Activated T-helper 2 cell treated with anti-CD3 and anti-CD28 coated beads, Interferon-gamma antibody, Interleukin-2, Interleukin-4, amounts not matched to agents 10 μg/mL and 5 μg/mL and 100 μg/mL, durations not matched to agents 14 hours and 24 hours and 36 hours (primary cell): ENCODE measurements around the gene ZNF888. TPM values are rescaled to one million over a fixed set of nuclear protein-coding genes. Genes with fewer than 3 reads are reported as not detected.
"Not testable (repeated sequence)": the region's sequence is repeated elsewhere in the genome, so short reads cannot be mapped to it uniquely, and the experiment has no call there.

Source experiments
- DNase-seq: peaks from one replicate; pipeline ENCODE4 v3.0.0; 2021; ENCODE audit warnings: low spot score
- H3K27ac Mint-ChIP-seq: one replicate; pipeline ENCODE4 v1.8.0; 2021; ENCODE audit warnings: mixed read lengths
- H3K27me3 Mint-ChIP-seq: one replicate; pipeline ENCODE4 v1.8.0; 2021; ENCODE audit warnings: low read depth, mixed read lengths
- H3K36me3 Mint-ChIP-seq: one replicate; pipeline ENCODE4 v1.8.0; 2021; ENCODE audit warnings: low read depth, mixed read lengths
- H3K4me1 Mint-ChIP-seq: one replicate; pipeline ENCODE4 v1.8.0; 2021; ENCODE audit warnings: low read depth, mixed read lengths
- H3K4me3 Mint-ChIP-seq: one replicate; pipeline ENCODE4 v1.8.0; 2021; ENCODE audit warnings: low read depth, mild to moderate bottlenecking, moderate library complexity, mixed read lengths
- H3K9me3 Mint-ChIP-seq: one replicate; pipeline ENCODE4 v1.8.0; 2021; ENCODE audit warnings: mixed read lengths
- intact Hi-C: fragments of 100-400 bp; cut with micrococcal nuclease; formaldehyde crosslinking; loops from one replicate; pipeline ENCODE4 v1.15.1; 2023
- total RNA-seq: library from RNA; stranded (reverse); gene quantifications from 2 replicates; pipeline ENCODE4 v1.2.3, GENCODE V29; 2022

Gene ZNF888
- total RNA-seq, 1 donor from 2014 or later = 5.0 TPM

DNA sequence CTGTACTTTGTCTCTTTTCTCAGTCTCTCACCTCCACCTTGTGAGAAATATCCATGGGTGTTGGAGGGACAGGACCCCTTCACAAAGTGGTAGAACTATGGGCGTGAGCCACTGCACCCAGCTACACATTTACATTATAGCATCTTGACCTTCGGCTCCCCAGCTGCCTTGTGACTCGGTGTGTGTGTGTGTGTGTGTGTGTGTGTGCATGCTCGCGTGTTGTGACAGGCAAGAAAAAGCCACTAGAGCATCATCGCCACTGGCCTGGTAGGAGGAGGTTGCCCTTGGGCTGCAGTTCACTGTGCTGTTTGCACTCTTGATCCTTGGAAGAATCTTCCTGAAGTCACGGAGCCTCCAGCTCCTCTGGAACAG lies 13.7 kb upstream of the ZNF888 start:
- intact Hi-C loops = no loop called here
- H3K4me3 Mint-ChIP-seq = no peak overlapping the region
- no peak for DNase-seq
- H3K9me3 Mint-ChIP-seq = peaks cover 39% of the 10 kb centered on the region
- no peaks in the 10 kb centered on the region for H3K27me3 Mint-ChIP-seq
- H3K36me3 Mint-ChIP-seq = peaks cover 77% of the 10 kb centered on the region
- no peak overlapping the region for H3K27ac Mint-ChIP-seq
- peaks cover 28% of the 10 kb centered on the region for H3K4me1 Mint-ChIP-seq

DNA sequence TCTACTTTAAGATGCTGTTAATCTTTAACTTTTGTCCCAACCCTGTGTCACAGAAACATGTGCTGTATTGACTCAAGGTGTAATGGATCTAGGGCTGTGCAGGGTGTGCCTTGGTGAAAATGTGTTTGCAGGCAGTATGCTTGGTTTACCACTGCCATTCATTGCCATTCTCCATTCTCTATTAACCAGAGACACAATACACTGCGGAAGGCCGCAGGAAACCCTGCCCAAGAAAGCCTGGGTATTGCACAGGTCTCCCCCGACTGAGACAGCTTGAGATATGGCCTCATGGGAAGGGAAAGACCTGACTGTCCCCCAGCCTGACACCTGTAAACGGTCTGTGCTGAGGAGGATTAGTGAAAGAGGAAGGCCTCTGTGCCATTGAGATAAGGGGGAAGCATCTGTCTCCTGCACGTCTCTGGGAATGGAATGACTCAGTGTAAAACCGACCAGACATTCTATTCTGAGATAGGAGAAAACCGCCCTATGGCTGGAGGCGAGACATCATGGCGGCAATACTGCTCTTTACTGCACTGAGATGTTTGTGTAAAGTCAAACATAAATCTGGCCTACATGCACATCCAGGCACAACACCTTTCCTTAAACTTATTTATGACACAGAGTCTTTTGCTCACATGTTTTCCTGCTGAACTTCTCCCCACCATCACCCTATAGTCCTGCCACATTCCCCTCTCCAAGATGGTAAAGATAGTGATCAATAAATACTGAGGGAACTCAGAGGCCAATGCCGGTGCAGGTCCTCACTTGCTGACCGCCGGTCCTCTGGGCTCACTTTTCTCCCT lies 13.1 kb upstream of the ZNF888 start:
- intact Hi-C loops = no loop called here
- Mint-ChIP-seq H3K36me3 (peaks cover 76% of the 10 kb centered on the region), H3K4me1 (peaks cover 23% of the 10 kb centered on the region), H3K9me3 (peaks cover 39% of the 10 kb centered on the region), H3K27ac (no peak overlapping the region), H3K4me3 (no peak overlapping the region), H3K27me3 (no peaks in the 10 kb centered on the region)
- DNase-seq = no peak

DNA sequence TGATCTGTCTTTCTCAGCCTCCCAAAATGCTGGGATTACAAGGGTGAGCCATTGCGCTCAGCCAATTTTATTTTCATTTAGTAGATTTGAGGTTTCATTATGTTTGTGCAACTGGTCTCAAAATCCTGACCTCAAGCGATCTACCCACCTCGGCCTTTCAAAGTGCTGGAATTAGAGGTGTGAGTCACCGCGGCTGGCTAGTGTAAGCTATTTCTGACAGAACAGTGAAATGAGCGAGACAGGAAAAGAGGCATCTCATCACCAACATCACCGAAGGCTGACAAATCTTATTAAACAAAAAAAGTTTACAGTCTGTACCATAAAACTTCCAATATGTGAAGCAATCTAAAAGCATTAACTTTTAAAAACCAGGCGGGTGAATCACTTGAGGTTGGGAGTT lies 12.2 kb upstream of the ZNF888 start:
- H3K4me1 Mint-ChIP-seq = peaks cover 17% of the 10 kb centered on the region
- no peaks in the 10 kb centered on the region for H3K27me3 Mint-ChIP-seq
- H3K36me3 Mint-ChIP-seq = peaks cover 76% of the 10 kb centered on the region
- DNase-seq = no peak
- H3K9me3 Mint-ChIP-seq = peaks cover 39% of the 10 kb centered on the region
- no peak overlapping the region for H3K4me3 Mint-ChIP-seq
- no peak overlapping the region for H3K27ac Mint-ChIP-seq
- intact Hi-C loops = no loop called here

DNA sequence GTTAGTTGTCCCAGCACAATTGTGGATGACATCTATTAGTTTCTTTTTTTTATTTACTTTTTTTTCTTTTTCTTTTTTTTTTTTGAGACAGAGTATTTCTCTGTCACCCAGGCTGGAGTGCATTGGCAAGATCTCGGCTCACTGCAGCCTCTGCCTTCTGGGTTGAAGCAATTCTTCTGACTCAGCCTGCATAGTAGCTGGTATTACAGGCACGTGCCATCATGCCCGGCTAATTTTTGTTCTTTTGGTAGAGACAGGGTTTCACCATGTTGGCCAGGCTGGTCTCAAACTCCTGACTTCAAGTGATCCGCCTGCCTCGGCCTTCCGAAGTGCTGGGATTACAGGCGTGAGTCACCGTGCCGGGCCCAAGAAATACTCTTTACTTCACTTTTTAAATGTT lies 1.4 kb upstream of the ZNF888 start:
- H3K4me3 Mint-ChIP-seq, H3K27ac Mint-ChIP-seq, H3K27me3 Mint-ChIP-seq, DNase-seq, intact Hi-C loops: not testable (repeated sequence)
- peaks cover 21% of the 10 kb centered on the region for H3K4me1 Mint-ChIP-seq
- H3K9me3 Mint-ChIP-seq = peaks cover 13% of the 10 kb centered on the region
- peaks cover 47% of the 10 kb centered on the region for H3K36me3 Mint-ChIP-seq

DNA sequence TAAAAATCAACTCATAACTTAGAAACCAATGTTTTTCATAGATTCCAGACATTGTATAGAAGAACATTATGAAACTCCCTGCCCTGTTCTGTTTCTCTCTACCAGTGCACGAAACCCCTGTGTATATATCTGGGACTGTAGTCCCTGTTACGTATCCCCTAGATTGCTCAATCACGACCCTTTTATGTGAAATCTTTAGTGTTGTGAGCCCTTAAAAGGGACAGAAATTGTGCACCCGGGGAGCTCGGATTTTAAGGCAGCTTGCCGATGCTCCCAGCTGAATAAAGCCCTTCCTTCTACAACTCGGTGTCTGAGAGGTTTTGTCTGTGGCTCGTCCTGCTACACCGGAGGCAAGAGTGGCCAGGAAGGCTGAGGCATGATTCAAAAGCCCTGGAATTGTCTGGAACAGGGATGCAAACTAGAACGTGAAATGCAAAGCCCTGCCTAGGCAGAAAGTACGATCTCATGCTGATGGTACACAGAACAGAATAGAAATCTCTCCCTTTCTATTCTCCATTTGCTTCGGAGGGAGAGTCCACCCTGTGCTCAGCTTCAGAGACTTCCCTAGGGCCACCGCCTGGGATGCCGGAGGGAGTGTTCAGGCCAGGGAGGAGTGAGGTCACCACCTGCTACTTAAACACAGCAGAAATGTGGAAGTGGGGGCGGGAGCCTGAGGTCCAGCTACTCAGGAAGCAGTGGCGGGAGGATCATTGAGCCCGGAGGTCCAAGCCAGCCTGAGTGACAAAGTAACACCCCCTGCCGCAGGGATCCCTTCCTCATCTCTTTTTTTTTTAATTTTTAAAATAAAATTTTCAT lies 758 bp upstream of the ZNF888 start:
- no peak for DNase-seq
- intact Hi-C loops = loop anchor here (2.0 kb wide), 3 partner anchors 19 to 39 kb away; partner anchors contain the start of genes ZNF320 and ZNF816
- peak overlapping the region; percentile 92 for H3K4me3 Mint-ChIP-seq
- peaks cover 7% of the 10 kb centered on the region for H3K9me3 Mint-ChIP-seq
- peaks cover 40% of the 10 kb centered on the region for H3K36me3 Mint-ChIP-seq
- no peaks in the 10 kb centered on the region for H3K27me3 Mint-ChIP-seq
- peaks cover 21% of the 10 kb centered on the region for H3K4me1 Mint-ChIP-seq
- H3K27ac Mint-ChIP-seq = peak overlapping the region; percentile 90

DNA sequence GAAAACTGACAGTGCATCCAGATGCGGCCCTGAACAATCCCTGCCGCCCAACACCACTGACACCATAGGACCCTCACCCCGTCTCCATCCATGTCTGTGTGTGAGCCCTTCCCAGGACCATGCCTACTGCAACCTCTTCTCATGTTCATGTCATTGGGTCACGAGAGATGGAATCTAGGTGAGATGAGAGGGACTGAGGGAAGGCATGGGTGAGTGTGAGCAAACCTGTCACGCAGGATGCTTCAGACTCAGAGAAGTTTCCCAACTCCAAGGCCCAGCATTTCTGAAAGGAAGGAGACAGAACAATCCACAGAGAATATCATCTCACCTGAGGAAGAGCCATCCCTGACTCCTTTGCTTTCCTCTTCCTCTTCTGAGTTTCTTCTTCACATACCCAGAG lies 5.7 kb downstream of the ZNF888 start:
- Mint-ChIP-seq H3K4me3 (no peak overlapping the region), H3K27me3 (no peaks in the 10 kb centered on the region), H3K36me3 (peaks cover 63% of the 10 kb centered on the region), H3K4me1 (peaks cover 12% of the 10 kb centered on the region), H3K9me3 (peaks cover 26% of the 10 kb centered on the region), H3K27ac (no peak overlapping the region)
- intact Hi-C loops = no loop called here
- DNase-seq = no peak

DNA sequence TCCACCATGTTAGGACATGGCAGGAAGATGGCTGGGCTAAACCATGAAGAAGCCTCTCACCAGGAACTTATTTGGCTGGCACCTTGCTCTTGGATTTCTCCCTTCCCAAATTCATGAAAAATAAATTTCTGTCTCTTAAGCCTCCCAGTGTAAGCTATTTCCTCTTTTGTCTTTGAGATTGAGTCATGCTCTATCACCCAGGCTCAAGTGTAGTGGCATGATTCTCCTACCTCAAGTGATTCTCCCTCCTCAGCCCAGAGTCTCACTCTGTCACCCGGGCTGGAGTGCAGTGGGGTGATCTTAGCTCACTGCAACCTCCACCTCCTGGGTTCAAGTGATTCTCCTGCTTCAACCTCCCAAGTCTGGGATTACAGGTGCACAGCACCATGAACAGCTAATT lies 12.6 kb downstream of the ZNF888 start:
- Mint-ChIP-seq H3K36me3 (peaks cover 87% of the 10 kb centered on the region), H3K9me3 (peaks cover 53% of the 10 kb centered on the region), H3K4me1 (no peaks in the 10 kb centered on the region), H3K27me3 (no peaks in the 10 kb centered on the region), H3K4me3 (no peak overlapping the region), H3K27ac (no peak overlapping the region)
- intact Hi-C loops = no loop called here
- no peak for DNase-seq

DNA sequence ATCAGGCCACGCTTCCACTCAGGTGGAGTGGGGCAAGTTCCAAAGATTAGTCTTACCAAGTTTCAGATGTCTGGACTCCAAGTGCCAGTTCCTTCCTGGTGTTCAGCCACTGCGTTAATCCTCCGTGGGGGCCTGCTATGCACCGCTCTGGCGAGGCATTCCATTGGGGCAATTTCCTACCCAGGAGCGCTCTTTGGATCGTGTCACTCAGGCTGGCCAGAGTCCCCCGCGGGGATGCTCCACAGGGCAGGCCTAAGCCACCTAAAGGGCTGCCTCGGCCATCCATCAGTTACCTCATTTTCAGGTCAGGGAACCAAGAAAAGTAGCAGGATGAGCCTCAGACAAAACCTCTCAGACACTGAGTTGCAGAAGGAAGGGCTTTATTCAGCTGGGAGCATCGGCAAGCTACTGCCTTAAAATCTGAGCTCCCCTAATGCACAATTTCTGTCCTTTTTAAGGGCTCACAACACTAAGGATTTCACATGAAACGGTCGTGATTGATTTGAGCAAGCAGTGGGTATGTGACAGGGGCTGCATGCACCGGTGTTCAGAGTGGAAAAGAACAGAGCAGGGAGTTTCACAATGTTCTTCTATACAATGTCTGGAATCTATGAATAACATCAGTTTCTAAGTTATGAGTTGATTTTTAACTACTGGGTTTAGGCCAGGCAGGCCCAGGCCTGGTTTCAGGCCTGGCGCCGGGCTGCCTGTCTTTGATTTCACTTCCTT lies 19.0 kb downstream of the ZNF888 start:
- H3K4me3 Mint-ChIP-seq = not testable (repeated sequence)
- H3K9me3 Mint-ChIP-seq = peaks cover 53% of the 10 kb centered on the region

DNA sequence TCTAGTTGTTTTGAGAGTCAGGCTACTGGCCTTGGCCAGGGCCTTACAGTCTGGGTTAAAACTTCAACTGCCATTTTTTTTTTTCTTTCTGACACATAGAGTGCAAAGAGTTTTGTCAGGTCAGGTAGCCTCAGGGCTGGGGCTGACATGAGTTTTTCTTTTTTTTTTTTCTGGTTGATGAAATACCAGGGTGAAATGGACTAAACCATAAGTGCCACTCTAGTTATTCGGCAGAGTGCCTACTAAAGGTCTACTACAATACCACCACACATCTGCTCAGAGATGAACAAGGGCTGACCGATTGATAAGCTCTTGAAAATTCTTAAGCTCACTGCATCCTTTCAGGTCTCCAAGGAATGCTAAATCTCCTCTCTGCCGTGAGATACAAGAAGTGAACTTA lies 21.4 kb downstream of the ZNF888 start:
- peaks cover 43% of the 10 kb centered on the region for H3K36me3 Mint-ChIP-seq
- intact Hi-C loops = no loop called here
- H3K9me3 Mint-ChIP-seq = peaks cover 45% of the 10 kb centered on the region
- no peaks in the 10 kb centered on the region for H3K4me1 Mint-ChIP-seq
- H3K4me3 Mint-ChIP-seq = no peak overlapping the region
- H3K27ac Mint-ChIP-seq = no peak overlapping the region
- no peaks in the 10 kb centered on the region for H3K27me3 Mint-ChIP-seq
- DNase-seq = no peak

More for the DNA sequence above, 19.0 kb downstream of the ZNF888 start:
- DNase-seq, H3K4me1 Mint-ChIP-seq, H3K27me3 Mint-ChIP-seq, intact Hi-C loops, H3K27ac Mint-ChIP-seq: not testable (repeated sequence)
- peaks cover 52% of the 10 kb centered on the region for H3K36me3 Mint-ChIP-seq

DNA sequence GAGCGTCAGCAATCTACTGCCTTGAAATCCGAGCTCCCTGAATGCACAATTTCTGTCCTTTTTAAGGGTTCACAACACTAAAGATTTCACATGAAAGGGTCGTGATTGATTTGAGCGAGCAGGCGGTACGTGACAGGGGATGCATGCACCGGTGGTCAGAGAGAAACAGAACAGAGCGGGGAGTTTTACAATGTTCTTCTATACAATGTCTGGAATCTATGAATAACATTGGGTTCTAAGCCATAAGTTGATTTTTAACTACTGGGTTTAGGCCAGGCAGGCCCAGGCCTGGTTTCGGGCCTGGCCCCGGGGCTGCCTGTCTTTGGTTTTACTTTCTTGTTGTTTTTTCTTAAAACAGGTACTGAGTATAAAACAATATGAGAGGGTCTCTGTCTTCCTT lies 24.6 kb downstream of the ZNF888 start:
- H3K4me1 Mint-ChIP-seq, DNase-seq, H3K4me3 Mint-ChIP-seq, H3K27me3 Mint-ChIP-seq, intact Hi-C loops, H3K27ac Mint-ChIP-seq: not testable (repeated sequence)
- H3K9me3 Mint-ChIP-seq = peaks cover 35% of the 10 kb centered on the region
- H3K36me3 Mint-ChIP-seq = peaks cover 39% of the 10 kb centered on the region

DNA sequence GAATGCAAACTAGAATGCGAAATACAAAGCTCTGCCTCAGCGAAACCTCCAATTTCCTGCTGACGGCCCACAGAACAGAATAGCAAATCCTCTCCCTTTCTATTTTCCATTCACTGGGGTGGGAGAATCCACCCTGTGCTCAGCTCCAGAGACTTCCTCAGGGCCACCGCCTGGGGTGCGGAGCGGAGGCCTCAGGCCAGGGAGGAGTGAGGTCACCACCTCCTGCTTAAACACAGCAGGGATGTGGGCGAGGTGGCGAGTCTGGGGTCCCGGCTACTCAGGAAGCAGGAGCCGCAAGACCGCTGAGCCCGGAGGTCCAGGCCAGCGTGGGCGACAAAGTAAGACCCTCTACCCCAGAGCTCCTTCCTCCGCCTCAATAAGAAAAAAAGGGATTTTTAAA lies 25.1 kb downstream of the ZNF888 start:
- Mint-ChIP-seq H3K4me3 (peak overlapping the region; percentile 89), H3K4me1 (no peaks in the 10 kb centered on the region), H3K27me3 (no peaks in the 10 kb centered on the region), H3K36me3 (peaks cover 38% of the 10 kb centered on the region), H3K9me3 (peaks cover 31% of the 10 kb centered on the region), H3K27ac (no peak overlapping the region)
- intact Hi-C loops = no loop called here
- DNase-seq = no peak

DNA sequence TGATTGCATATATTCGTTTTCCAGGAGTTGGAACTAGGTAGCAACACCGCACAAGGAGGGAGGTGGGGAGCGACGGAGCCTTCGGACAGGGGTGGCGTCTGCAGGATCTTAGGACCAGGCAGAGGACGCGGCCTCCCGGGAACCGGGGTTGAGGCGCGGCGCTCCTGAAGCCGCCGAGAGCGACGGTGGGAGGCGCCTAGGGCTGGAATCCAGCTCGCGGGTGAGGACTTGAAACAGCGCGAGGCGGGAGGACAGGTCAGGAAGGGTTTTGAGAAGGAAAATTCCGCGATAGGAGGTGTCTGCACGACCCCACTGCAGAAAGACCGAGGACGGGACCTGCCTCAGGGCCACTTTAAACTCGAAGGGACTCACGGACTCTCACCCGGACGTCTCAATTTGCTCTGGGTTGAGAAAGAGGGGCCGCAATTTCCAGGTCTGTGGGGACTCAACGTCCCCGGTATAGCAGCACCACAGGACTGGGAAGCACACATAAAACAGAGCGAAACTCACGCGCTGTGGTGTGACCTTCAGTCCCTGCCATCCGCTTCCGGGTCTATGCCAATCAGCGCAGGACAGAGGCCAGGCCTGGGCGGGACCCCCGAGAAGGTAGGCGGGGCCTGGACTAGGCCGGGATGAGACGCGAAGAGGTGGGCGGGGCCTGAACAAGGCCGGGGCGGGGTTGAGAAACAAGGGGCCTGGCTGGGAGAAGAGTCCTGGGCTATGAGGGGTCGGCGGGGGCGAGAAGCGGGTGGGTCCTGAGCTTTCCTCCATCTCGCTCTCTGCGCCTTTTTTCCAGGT lies 25.9 kb downstream of the ZNF888 start, which contains the start of gene ZNF320:
Gene ZNF320 (minus strand): TSS at position 498 of the 798 bp plus-strand sequence. CDS start 7,380 bp downstream, outside the sequence.
- intact Hi-C loops = loop anchor here (1.0 to 2.0 kb wide), 3 partner anchors 25 to 45 kb away; partner anchors contain the start of gene ZNF888
- Mint-ChIP-seq H3K9me3 (peaks cover 38% of the 10 kb centered on the region), H3K36me3 (peaks cover 45% of the 10 kb centered on the region), H3K27ac (peak within 1 kb of the TSS; percentile 90), H3K4me3 (peak within 1 kb of the TSS; percentile 89), H3K27me3 (no peaks in the 10 kb centered on the region), H3K4me1 (no peaks in the 10 kb centered on the region)
- peak; percentile 89 for DNase-seq
